DMS 273 treated with DMSO at 0.1 percent for 48 hours (cell line): Measurements from ENCODE around the gene SULT1A3.
"Not testable (repeated sequence)": the region's sequence is repeated elsewhere in the genome, so short reads cannot be mapped to it uniquely, and the experiment has no call there.

Experiments used
- DNase-seq: peaks from one replicate; lab custom pipeline; 2025; lab: John Stamatoyannopoulos, UW

Gene SULT1A3

DNA sequence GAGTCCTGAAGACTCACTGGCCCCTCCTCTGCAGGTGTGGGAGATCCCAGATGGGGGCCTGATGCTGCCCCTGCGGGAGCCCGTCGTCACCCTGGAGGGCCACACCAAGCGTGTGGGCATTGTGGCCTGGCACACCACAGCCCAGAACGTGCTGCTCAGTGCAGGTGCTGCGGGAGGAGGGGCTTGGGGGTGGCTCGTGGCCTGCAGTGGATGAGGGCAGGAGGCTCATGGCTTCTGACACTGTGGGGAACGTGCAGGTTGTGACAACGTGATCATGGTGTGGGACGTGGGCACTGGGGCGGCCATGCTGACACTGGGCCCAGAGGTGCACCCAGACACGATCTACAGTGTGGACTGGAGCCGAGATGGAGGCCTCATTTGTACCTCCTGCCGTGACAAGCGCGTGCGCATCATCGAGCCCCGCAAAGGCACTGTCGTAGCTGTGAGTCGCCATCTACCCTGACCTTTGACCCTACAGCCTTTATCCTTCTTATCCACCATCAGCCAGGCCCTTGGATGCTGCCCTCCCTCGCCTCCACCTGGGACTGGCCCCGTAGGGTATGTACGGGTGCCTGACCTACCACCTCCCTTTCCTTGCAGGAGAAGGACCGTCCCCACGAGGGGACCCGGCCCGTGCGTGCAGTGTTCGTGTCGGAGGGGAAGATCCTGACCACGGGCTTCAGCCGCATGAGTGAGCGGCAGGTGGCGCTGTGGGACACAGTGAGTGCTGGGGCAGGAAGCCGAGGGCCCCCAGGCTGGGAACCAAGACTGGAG is 12.1 kb upstream of the SULT1A3 start:
- DNase-seq: no peak

GRCh38 chr16:30187556-30187865 is 11.5 kb upstream of the SULT1A3 start:
- no peak for DNase-seq

DNA sequence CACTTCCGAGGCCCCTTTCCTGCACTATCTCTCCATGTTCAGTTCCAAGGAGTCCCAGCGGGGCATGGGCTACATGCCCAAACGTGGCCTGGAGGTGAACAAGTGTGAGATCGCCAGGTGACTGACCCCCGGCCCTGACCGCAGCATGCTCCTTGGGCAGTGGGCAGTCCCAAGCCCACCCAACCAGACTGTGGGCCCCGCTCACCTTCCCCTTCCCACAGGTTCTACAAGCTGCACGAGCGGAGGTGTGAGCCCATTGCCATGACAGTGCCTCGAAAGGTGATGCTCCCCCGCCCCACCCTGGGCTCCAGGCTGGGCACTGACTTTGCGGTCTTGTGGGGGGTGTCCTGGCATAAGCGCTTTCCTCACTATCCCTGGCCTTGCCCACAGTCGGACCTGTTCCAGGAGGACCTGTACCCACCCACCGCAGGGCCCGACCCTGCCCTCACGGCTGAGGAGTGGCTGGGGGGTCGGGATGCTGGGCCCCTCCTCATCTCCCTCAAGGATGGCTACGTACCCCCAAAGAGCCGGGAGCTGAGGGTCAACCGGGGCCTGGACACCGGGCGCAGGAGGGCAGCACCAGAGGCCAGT is 11.0 kb upstream of the SULT1A3 start:
- DNase-seq: no peak

DNA sequence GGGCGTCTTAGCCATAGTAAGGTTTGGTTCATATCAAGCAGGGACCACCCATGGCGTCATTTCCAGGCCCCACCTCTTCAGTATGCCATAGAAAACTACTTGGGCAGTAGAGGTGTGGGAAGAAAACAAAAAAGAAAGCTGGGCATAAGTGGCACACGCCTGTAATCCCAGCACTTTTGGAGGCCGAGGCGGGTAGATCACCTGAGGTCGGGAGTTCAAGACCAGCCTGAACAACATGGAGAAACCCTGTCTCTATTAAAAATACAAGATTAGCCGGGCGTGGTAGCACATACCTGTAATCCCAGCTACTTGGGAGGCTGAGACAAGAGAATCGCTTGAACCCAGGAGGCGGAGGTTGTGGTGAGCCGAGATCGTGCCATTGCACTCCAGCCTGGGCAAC is 7.9 kb upstream of the SULT1A3 start:
- DNase-seq: not testable (repeated sequence)

DNA sequence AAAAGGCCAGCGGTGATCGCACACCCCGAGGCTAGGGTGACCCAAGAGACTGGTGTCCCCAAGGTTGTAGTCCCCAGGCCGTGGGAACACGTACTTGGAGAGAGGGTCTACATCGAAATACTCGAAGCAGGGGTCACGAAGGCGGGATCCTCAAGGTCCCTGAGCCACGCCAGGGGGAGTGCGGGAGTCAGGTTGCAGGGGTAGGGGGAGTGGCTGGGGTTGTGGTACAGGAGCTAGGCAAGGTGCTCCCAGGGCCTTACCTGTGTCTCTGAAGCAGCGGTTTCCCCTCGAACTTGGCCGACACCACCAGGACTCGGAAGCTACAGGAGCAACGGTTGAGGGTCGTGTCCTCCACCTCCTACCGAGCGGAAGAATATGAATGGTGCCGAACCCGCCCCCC is 6.0 kb upstream of the SULT1A3 start:
- DNase-seq: not testable (repeated sequence)

- DNase-seq: not testable (repeated sequence)
Observed at GRCh38 chr16:30193615-30194014, 5.4 kb upstream of the SULT1A3 start, which contains the start of the genes BOLA2B and SLX1A. BOLA2B (minus strand) TSS chr16:30193666; CDS start chr16:30193595, 71 bp downstream. SLX1A (plus strand) TSS chr16:30193875; CDS start chr16:30194085, 210 bp downstream.

DNA sequence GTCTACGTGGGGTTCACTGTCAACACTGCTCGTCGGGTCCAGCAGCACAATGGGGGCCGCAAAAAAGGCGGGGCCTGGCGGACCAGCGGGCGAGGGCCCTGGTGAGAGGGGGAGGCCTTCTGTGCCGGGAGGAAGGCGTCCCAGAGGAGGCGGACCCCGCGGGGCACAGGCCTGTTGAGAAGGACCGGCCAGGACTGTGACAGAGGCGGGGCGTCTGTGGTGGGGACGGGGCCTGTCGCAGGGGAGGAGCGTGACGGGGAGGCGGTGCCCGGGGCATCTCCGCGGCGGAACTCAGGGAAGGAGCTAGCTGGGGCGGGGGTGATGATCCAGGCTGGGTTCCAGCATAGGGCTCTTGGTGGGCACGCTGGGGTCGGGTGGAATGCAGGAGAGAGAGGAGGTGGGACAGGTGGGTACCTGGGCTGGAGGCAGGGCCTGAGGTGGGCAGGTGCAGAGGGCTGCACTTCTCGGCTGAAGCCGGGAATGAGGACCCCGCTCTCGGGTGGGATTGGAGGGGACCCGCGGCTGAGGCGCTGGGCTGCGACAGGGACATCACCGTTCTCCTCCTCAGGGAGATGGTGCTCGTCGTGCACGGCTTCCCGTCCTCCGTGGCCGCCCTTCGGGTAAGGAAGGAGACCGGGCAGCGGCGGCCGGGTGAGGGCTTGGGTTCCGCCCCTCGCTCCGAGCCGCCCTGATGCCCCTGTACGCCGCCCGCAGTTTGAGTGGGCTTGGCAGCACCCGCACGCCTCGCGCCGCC is 4.7 kb upstream of the SULT1A3 start:
- DNase-seq: not testable (repeated sequence)

- not testable (repeated sequence) for DNase-seq
Observed at GRCh38 chr16:30197001-30197400, 2.1 kb upstream of the SULT1A3 start.

- not testable (repeated sequence) for DNase-seq
Observed at GRCh38 chr16:30199608-30200343, 721 bp downstream of the SULT1A3 start.

DNA sequence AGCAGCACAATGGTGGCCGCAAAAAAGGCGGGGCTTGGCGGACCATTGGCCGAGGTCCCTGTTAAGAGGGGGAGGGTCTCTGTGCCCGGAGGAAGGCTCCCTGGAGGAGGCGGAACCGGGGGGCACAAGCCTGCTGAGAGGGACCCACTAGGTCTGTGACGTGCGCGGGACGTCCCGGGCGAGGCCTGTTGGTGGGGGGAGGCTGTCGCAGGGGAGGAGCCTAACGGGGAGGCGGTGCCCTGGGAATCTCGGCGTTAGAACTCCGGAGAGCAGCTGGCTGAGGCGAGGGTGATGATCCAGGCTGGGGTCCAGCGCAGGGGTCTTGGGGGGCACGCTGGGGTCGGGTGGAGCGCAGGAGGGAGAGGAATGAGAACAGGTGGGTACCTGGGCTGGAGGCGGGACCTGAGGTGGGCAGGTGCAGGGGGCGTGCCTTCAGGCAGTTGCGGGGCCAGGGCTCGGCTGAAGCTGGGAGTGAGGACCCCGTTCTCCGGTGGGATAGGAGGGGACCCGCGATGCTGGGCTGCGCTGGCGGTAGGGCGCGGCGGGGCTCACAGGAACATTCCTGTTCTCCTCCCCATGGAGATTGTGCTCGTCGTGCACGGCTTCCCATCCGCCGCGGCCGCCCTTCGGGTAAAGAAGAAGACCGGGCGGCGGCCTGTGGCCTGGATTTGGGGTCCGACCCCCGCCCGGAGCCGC is 6.6 kb downstream of the SULT1A3 start:
- not testable (repeated sequence) for DNase-seq

GRCh38 chr16:30206252-30206651 is 7.2 kb downstream of the SULT1A3 start:
- not testable (repeated sequence) for DNase-seq

- not testable (repeated sequence) for DNase-seq
Observed at GRCh38 chr16:30207063-30207704, 8.1 kb downstream of the SULT1A3 start.

- DNase-seq: not testable (repeated sequence)
Observed at GRCh38 chr16:30209032-30209431, 10.0 kb downstream of the SULT1A3 start.

DNA sequence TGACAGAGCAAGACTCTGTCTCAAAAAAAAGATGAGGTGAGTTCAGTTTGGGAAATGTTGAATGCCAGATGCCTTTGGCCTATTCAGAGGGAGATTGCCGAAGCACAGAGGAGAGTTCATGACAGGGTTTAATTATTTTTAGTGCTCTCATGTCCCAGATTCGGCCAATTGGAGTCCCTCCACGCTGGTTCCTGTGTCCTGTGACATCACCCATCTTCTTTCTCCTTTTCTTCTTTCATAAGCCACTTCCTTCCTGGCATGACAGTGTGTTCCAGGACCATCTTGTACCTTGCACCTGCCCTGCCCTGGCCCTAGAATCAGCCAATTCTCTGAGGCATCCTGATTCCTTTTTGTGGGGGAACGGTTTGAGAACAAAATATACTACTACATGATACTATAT is 12.4 kb downstream of the SULT1A3 start:
- DNase-seq: not testable (repeated sequence)

DNA sequence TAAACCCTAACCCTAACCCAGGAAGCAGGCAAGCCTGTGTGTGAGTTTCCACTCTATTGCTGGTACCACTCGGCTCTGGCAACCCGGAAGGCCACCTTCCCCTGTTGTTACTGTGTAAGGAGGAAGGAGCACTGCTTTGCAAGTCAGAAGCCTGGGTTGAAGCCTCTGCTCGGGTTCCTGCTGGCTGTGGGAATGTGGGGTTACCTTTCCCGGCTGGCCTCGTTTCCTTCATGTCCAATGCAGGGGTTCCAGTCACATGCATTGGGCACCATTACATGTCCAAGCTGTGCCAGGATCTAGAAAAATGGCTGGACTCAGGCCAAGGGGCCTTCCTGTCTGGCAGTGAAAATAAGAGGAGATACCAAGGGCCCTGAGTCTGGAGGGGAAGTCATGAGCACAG is 18.0 kb downstream of the SULT1A3 start:
- DNase-seq: not testable (repeated sequence)

GRCh38 chr16:30248379-30248778 is 49.3 kb downstream of the SULT1A3 start, which contains the start of gene NPIPB13:
NPIPB13 (minus strand) TSS chr16:30248479; CDS start chr16:30245573, 2,906 bp downstream.
- not testable (repeated sequence) for DNase-seq
